HepG2 (cell line): Measurements from ENCODE around the gene KCNF1. TPM values are rescaled to one million over a fixed set of nuclear protein-coding genes. Genes with fewer than 3 reads are reported as not detected.

Source experiments
- ATAC-seq: fragments of 200-7000 bp; cut with Tn5 transposase; 3 replicates; pipeline ENCODE4 v1.9.1; 2020; ENCODE audit warnings: mild to moderate bottlenecking, moderate library complexity
- BruUV-seq: library from RNA; stranded (reverse); fragments of 400-500 nt; replicated peaks from 2 replicates; lab custom pipeline; 2021; lab: Mats Ljungman, UMichigan
- CTCF ChIA-PET: fragments of 300-600 bp; formaldehyde crosslinking; extraction: SDS; loops from one replicate; lab custom pipeline; 2021; ENCODE audit warnings: low total read pairs, inconsistent platforms, low intra/inter-chr PET ratio; lab: Yijun Ruan, JAX
- POLR2A ChIA-PET: fragments of 350-600 bp; sonication (Branson Sonifier 250); formaldehyde crosslinking; loops from one replicate; lab custom pipeline; 2020; ENCODE audit warnings: antibody characterized with exemption, inconsistent platforms; lab: Yijun Ruan, JAX
- DNase-seq: peaks from one replicate; pipeline ENCODE4 v3.0.0-alpha.2; 2015; ENCODE audit warnings: low spot score
- FAIRE-seq: peaks from 3 replicates; lab custom pipeline; 2011; peaks lifted over from hg19 to GRCh38; lab: Jason Lieb, UNC
- H2AFZ ChIP-seq: one replicate; pipeline ENCODE4 v1.6.1; 2011; ENCODE audit warnings: low read length, inconsistent platforms
- H3K27ac ChIP-seq: fragments of 300-600 bp; 3 replicates; pipeline ENCODE4 v1.8.0; 2011; ENCODE audit warnings: mixed run types, mild to moderate bottlenecking, mixed read lengths, low read length, inconsistent platforms; ENCODE audit not compliant: insufficient read depth; ENCODE audit errors: extremely low read length
- H3K27me3 ChIP-seq, 2 experiments: fragments of 200-600 bp in 1 of 2; 2 replicates in 1 of 2; 3 replicates in 1 of 2; pipeline versions ENCODE4 v1.6.0 to v1.8.0; 2011; ENCODE audit warnings: low read length in 2 of 2, mild to moderate bottlenecking in 2 of 2, moderate library complexity in 2 of 2, inconsistent platforms in 1 of 2; ENCODE audit not compliant: insufficient read depth in 2 of 2, control insufficient read depth in 1 of 2
- H3K36me3 ChIP-seq, 2 experiments: fragments of 200-600 bp in 1 of 2; replicated peaks in 1 of 2; 2 replicates in 1 of 2; 3 replicates in 1 of 2; pipeline versions ENCODE4 v1.5.1 to v1.8.0; 2011; ENCODE audit warnings: low read length in 2 of 2, inconsistent platforms in 1 of 2; ENCODE audit not compliant: insufficient read depth in 2 of 2, control insufficient read depth in 1 of 2
- H3K4me1 ChIP-seq: 2 replicates; pipeline ENCODE4 v1.5.1; 2012; ENCODE audit warnings: low read length, inconsistent platforms; ENCODE audit not compliant: insufficient read depth
- H3K4me2 ChIP-seq: 2 replicates; pipeline ENCODE4 v1.6.0; 2011; ENCODE audit warnings: low read depth, low read length, inconsistent platforms
- H3K4me3 ChIP-seq, 3 experiments: fragments of 200-600 bp in 1 of 3; sonication (generic), shearing (Covaris generic) in 1 of 3; replicated peaks in 1 of 3; 2 replicates each; pipeline ENCODE4 v1.5.1; 2011 to 2016; ENCODE audit warnings: low read length in 3 of 3, inconsistent platforms in 2 of 3, low read depth in 2 of 3, mild to moderate bottlenecking in 2 of 3, control low read depth in 1 of 3, mixed read lengths in 1 of 3; ENCODE audit not compliant: insufficient read depth in 1 of 3
- H3K79me2 ChIP-seq: one replicate; pipeline ENCODE4 v1.6.1; 2011; ENCODE audit warnings: low read length, inconsistent platforms; ENCODE audit not compliant: insufficient read depth
- H3K9ac ChIP-seq: 2 replicates; pipeline ENCODE4 v1.6.0; 2011; ENCODE audit warnings: mild to moderate bottlenecking, low read depth, low read length, inconsistent platforms; ENCODE audit not compliant: insufficient read depth
- H3K9me3 ChIP-seq: 2 replicates; pipeline ENCODE4 v1.5.1; 2012; ENCODE audit warnings: mild to moderate bottlenecking, low read length
- H4K20me1 ChIP-seq: 2 replicates; pipeline ENCODE4 v1.6.0; 2011; ENCODE audit warnings: inconsistent platforms, mild to moderate bottlenecking, low read length, moderate library complexity; ENCODE audit not compliant: insufficient read depth
- BHLHE40 ChIP-seq: IDR thresholded peaks from 2 replicates; pipeline ENCODE4 v1.6.1; 2011; ENCODE audit warnings: low read length, improper control_type of control experiment
- CEBPB ChIP-seq: IDR thresholded peaks from 2 replicates; pipeline ENCODE4 v1.6.1; 2011; ENCODE audit warnings: low read depth, low read length, improper control_type of control experiment, borderline replicate concordance
- ETV5 ChIP-seq: IDR thresholded peaks from 2 replicates; pipeline ENCODE4 v1.6.1; 2018; ENCODE audit warnings: missing biosample characterization, missing genetic modification reagents, inconsistent platforms, borderline replicate concordance
- FOXP4 ChIP-seq: sonication (generic); formaldehyde crosslinking; IDR thresholded peaks from 2 replicates; pipeline ENCODE4 v1.4.0; 2020; ENCODE audit warnings: missing genetic modification reagents
- HMGXB4 ChIP-seq, 2 experiments: sonication (generic) in 1 of 2; formaldehyde crosslinking in 1 of 2; IDR thresholded peaks; 2 replicates each; pipeline versions ENCODE4 v1.4.0 to v1.6.1; 2018 to 2020; ENCODE audit warnings: missing genetic modification reagents in 2 of 2, borderline replicate concordance in 1 of 2, low read depth in 1 of 2, mild to moderate bottlenecking in 1 of 2, missing biosample characterization in 1 of 2
- HOXD1 ChIP-seq: sonication (generic); formaldehyde crosslinking; IDR thresholded peaks from 2 replicates; pipeline ENCODE4 v1.5.0; 2020; ENCODE audit warnings: missing genetic modification reagents
- LCORL ChIP-seq, 2 experiments: fragments of 450-650 bp in 1 of 2; sonication (generic) in 1 of 2; formaldehyde crosslinking in 1 of 2; IDR thresholded peaks; 2 replicates each; pipeline versions ENCODE4 v1.5.0 to v1.6.1; 2017 to 2020; ENCODE audit warnings: antibody characterized with exemption in 1 of 2, missing genetic modification reagents in 1 of 2
- MAZ ChIP-seq, 2 experiments: sonication (generic) in 1 of 2; formaldehyde crosslinking in 1 of 2; IDR thresholded peaks; 2 replicates each; pipeline versions ENCODE4 v1.5.0 to v1.6.1; 2012 to 2020; ENCODE audit warnings: low read depth in 2 of 2, mild to moderate bottlenecking in 2 of 2, borderline replicate concordance in 1 of 2, improper control_type of control experiment in 1 of 2, low read length in 1 of 2, missing genetic modification reagents in 1 of 2, moderate library complexity in 1 of 2
- PLRG1 ChIP-seq: fragments of 450-650 bp; conservative IDR thresholded peaks from 2 replicates; pipeline ENCODE4 v1.6.1; 2016
- PRPF4 ChIP-seq: fragments of 200-400 bp; formaldehyde crosslinking; IDR thresholded peaks from 2 replicates; pipeline ENCODE4 v1.6.1; 2016; ENCODE audit warnings: low read length, low read depth; ENCODE audit not compliant: poor library complexity, severe bottlenecking
- TIGD3 ChIP-seq: sonication (generic); formaldehyde crosslinking; IDR thresholded peaks from 2 replicates; pipeline ENCODE4 v1.5.1; 2020; ENCODE audit warnings: mild to moderate bottlenecking, missing genetic modification reagents, borderline replicate concordance
- ZHX1 ChIP-seq: sonication (generic); formaldehyde crosslinking; IDR thresholded peaks from 2 replicates; pipeline ENCODE4 v1.8.1; 2022; ENCODE audit warnings: low read depth, mild to moderate bottlenecking, missing genetic modification reagents
- ZMAT5 ChIP-seq: sonication (generic); formaldehyde crosslinking; IDR thresholded peaks from 2 replicates; pipeline ENCODE4 v1.5.0; 2020; ENCODE audit warnings: mild to moderate bottlenecking, low read depth, missing genetic modification reagents, borderline replicate concordance
- WGBS: methylation state at CpG from one replicate; pipeline ENCODE4 v1.1.6; 2017; ENCODE audit warnings: low lambda C conversion rate; 5-methylcytosine and 5-hydroxymethylcytosine counted together
- in situ Hi-C: cut with HindIII; loops from 2 replicates; pipeline ENCODE4 v1.10.0; 2017; ENCODE audit warnings: low pct_unique_long_range_greater_than_20kb; ENCODE audit not compliant: extremely low pct_ligation_motif_present
- intact Hi-C: fragments of 100-400 bp; cut with micrococcal nuclease; formaldehyde crosslinking; loops from one replicate; pipeline ENCODE4 v1.10.0; 2022; ENCODE audit not compliant: unreplicated experiment
- polyA plus RNA-seq, 8 experiments: library from polyadenylated mRNA; depleted of rRNA in 3 of 8; stranded (reverse) in 7 of 8; unstranded in 1 of 8; fragments of >200 nt; fragmentation: Illumina TruSeq in 4 of 8; extraction: Trizol in 4 of 8; gene quantifications; 2 replicates each; pipeline versions ENCODE4 v1.2.1 to v1.2.3, GENCODE V29; 2011 to 2016; ENCODE audit warnings: low read depth in 4 of 8, missing spikeins in 1 of 8, mixed read lengths in 1 of 8; ENCODE audit not compliant: insufficient read depth in 1 of 8
- total RNA-seq, 5 experiments: library from RNA; depleted of rRNA; stranded (reverse); fragments of >200 nt; fragmentation: Illumina TruSeq; extraction: Trizol; gene quantifications; 2 replicates each; pipeline ENCODE4 v1.2.3, GENCODE V29; 2016; ENCODE audit warnings: low read depth in 1 of 5

KCNF1 gene
- total and polyA plus RNA-seq, 2 of the 13 experiments (the other 11 are each of a cell fraction or from before 2014, with no cell fraction given): 0.09 to 0.12 TPM

- Histone ChIP-seq H3K79me2 (no peaks in the 10 kb centered on the region), H4K20me1 (no peaks in the 10 kb centered on the region; the same call in 1 of the 2 replicates), H3K4me1 (no peaks in the 10 kb centered on the region), H3K4me3 (no peak overlapping the region), H3K27ac (no peak overlapping the region), H3K9me3 (no peaks in the 10 kb centered on the region), H3K27me3 (peaks cover 17 to 71% of the 10 kb centered on the region in 2 experiments), H3K36me3 (no peaks in the 10 kb centered on the region), H3K9ac (no peak overlapping the region), H2AFZ (no peak overlapping the region), H3K4me2 (no peak overlapping the region)
- ChIA-PET CTCF (no interaction called here), POLR2A (no interaction called here)
- BruUV-seq: no TSS peak
- 71% methylated on average over 5 of the region's 5 CpGs for WGBS
- DNase-seq: no peak
- intact Hi-C loops (no loop called here), in situ Hi-C loops (no loop called here)
- ATAC-seq: peak; percentile 8; the same call in 1 of the 3 replicates
- FAIRE-seq: no peak
- TF ChIP-seq BHLHE40 (no peak), ZHX1 (CRISPR knock-in tag) (no peak), TIGD3 (no peak), ZMAT5 (CRISPR knock-in tag) (no peak), MAZ (IDR thresholded peaks at IDR 0.05; ENCODE audit: borderline replicate concordance, low read depth, low read length) (no peak), MAZ (CRISPR knock-in tag; IDR thresholded peaks at IDR 0.05; ENCODE audit: low read depth) (no peak), HMGXB4 (CRISPR knock-in tag; IDR thresholded peaks at IDR 0.05; ENCODE audit: borderline replicate concordance in 1 of 2, low read depth in 1 of 2) (no peak), PRPF4 (no peak), CEBPB (no peak), PLRG1 (no peak), ETV5 (CRISPR knock-in tag) (no peak), FOXP4 (no peak), LCORL (IDR thresholded peaks at IDR 0.05) (no peak), LCORL (CRISPR knock-in tag; IDR thresholded peaks at IDR 0.05) (no peak), HOXD1 (CRISPR knock-in tag) (no peak)
These were observed 12.7 kb downstream of the KCNF1 start for GRCh38 chr2:10924441-10924840.
